Endodermal cell (in vitro differentiated cells): ENCODE measurements around the gene ELMO2. TPM values are rescaled to one million over a fixed set of nuclear protein-coding genes. Genes with fewer than 3 reads are reported as not detected.

ENCODE experiments used
- DNase-seq: peaks from one replicate; pipeline ENCODE4 v3.0.0-alpha.2; 2017
- H3K27ac ChIP-seq: 2 replicates; pipeline ENCODE4 v1.5.1; 2013; ENCODE audit warnings: mild to moderate bottlenecking, low read depth, low read length, moderate library complexity
- H3K27me3 ChIP-seq: 2 replicates; pipeline ENCODE4 v1.6.1; 2013; ENCODE audit warnings: mild to moderate bottlenecking, low read length, moderate library complexity; ENCODE audit not compliant: insufficient read depth, control insufficient read depth, poor library complexity, severe bottlenecking
- H3K36me3 ChIP-seq: 2 replicates; pipeline ENCODE4 v1.7.0; 2013; ENCODE audit warnings: mild to moderate bottlenecking, low read length, moderate library complexity; ENCODE audit not compliant: control insufficient read depth, insufficient read depth
- H3K4me1 ChIP-seq: one replicate; pipeline ENCODE4 v1.7.0; 2013; ENCODE audit warnings: low read length; ENCODE audit not compliant: control insufficient read depth, insufficient read depth
- H3K4me3 ChIP-seq: 2 replicates; pipeline ENCODE4 v1.5.1; 2013; ENCODE audit warnings: mild to moderate bottlenecking, low read length, moderate library complexity
- H3K9ac ChIP-seq: 2 replicates; pipeline ENCODE4 v1.6.1; 2013; ENCODE audit warnings: mild to moderate bottlenecking, low read length, moderate library complexity; ENCODE audit not compliant: poor library complexity, severe bottlenecking; ENCODE audit errors: extremely low read depth
- H3K9me3 ChIP-seq: 2 replicates; pipeline ENCODE4 v1.6.1; 2013; ENCODE audit warnings: mild to moderate bottlenecking, low read length, moderate library complexity; ENCODE audit not compliant: control insufficient read depth
- H3K27ac Mint-ChIP-seq: 2 replicates; pipeline ENCODE4 v1.8.0; 2020; ENCODE audit warnings: mixed read lengths
- H3K27me3 Mint-ChIP-seq: 2 replicates; pipeline ENCODE4 v1.8.0; 2021; ENCODE audit warnings: mild to moderate bottlenecking, mixed read lengths; ENCODE audit not compliant: insufficient read depth
- H3K36me3 Mint-ChIP-seq: 2 replicates; pipeline ENCODE4 v1.8.0; 2020; ENCODE audit warnings: low read depth, mixed read lengths
- H3K4me1 Mint-ChIP-seq: 2 replicates; pipeline ENCODE4 v1.8.0; 2020; ENCODE audit warnings: mixed read lengths
- H3K4me3 Mint-ChIP-seq: 2 replicates; pipeline ENCODE4 v1.8.0; 2020; ENCODE audit warnings: mild to moderate bottlenecking, moderate library complexity, mixed read lengths
- H3K9me3 Mint-ChIP-seq: 2 replicates; pipeline ENCODE4 v1.8.0; 2020; ENCODE audit warnings: mild to moderate bottlenecking, mixed read lengths
- WGBS, 2 experiments: methylation state at CpG; one replicate each; pipeline versions ENCODE4 v1.1.5 to v1.1.7; 2013; ENCODE audit warnings: missing lambda C conversion rate in 2 of 2, mixed read lengths in 1 of 2; ENCODE audit not compliant: insufficient coverage in 1 of 2, insufficient read length in 1 of 2; 5-methylcytosine and 5-hydroxymethylcytosine counted together
- long read RNA-seq, 4 experiments: library from polyadenylated mRNA in 2 of 4; library from RNA in 1 of 4; library from capped mRNA in 1 of 4; stranded (forward) in 3 of 4; unstranded in 1 of 4; transcript quantifications; one replicate each; pipeline ENCODE4 v2.0.0, GENCODE V29; 2020 to 2021; ENCODE audit warnings: inconsistent platforms in 1 of 4
- polyA plus RNA-seq, 2 experiments: library from polyadenylated mRNA; stranded (reverse); fragments of 50-300 nt; gene quantifications; one replicate each; pipeline ENCODE4 v1.2.3, GENCODE V29; 2013
- total RNA-seq, 2 donors: library from RNA; stranded (reverse); fragmentation: NEBNext Ultra II Directional in 1 of 2; extraction: Animal tissue kit (Norgen Biotek cat#: 25700) in 1 of 2; gene quantifications; 2 replicates in 1 of 2; 3 replicates in 1 of 2; pipeline ENCODE4 v1.2.1, GENCODE V29; 2021
- TF ChIP-seq, protein P1 (sequence below): fragments of 200-600 bp; sonication (generic); conservative IDR thresholded peaks from 2 replicates; pipeline ENCODE4 v1.5.0; 2021; ENCODE audit warnings: antibody characterized with exemption, mild to moderate bottlenecking

Gene ELMO2, protein sequence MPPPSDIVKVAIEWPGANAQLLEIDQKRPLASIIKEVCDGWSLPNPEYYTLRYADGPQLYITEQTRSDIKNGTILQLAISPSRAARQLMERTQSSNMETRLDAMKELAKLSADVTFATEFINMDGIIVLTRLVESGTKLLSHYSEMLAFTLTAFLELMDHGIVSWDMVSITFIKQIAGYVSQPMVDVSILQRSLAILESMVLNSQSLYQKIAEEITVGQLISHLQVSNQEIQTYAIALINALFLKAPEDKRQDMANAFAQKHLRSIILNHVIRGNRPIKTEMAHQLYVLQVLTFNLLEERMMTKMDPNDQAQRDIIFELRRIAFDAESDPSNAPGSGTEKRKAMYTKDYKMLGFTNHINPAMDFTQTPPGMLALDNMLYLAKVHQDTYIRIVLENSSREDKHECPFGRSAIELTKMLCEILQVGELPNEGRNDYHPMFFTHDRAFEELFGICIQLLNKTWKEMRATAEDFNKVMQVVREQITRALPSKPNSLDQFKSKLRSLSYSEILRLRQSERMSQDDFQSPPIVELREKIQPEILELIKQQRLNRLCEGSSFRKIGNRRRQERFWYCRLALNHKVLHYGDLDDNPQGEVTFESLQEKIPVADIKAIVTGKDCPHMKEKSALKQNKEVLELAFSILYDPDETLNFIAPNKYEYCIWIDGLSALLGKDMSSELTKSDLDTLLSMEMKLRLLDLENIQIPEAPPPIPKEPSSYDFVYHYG
- total RNA-seq: 10 to 100 TPM; 44.8 to 52.8 TPM
- polyA plus RNA-seq (2013, experiment 1 of 2): 47.4 TPM
- polyA plus RNA-seq (2013, experiment 2 of 2): 46.7 TPM
- long read RNA-seq, experiment 1, partial matches to known transcripts: 3 of 11 reads
- long read RNA-seq, experiment 1, other reads (novel, unspliced or antisense): 7 of 11 reads
- long read RNA-seq, experiment 2, transcript ELMO2-204 (21 exons, 3,574 nt): minor isoform, 9 of 120 reads
- long read RNA-seq, experiment 2, transcript ELMO2-201 (22 exons, 3,669 nt): major isoform, 36 of 120 reads
- long read RNA-seq, experiment 2, partial matches to known transcripts: 11 of 120 reads
- long read RNA-seq, experiment 2, other reads (novel, unspliced or antisense): 63 of 120 reads
- long read RNA-seq, experiment 3, transcript ELMO2-201 (22 exons, 3,669 nt): major isoform, 79 of 257 reads
- long read RNA-seq, experiment 3, transcript ELMO2-204 (21 exons, 3,574 nt): minor isoform, 26 of 257 reads
- long read RNA-seq, experiment 3, partial matches to known transcripts: 24 of 257 reads
- long read RNA-seq, experiment 3, other reads (novel, unspliced or antisense): 128 of 257 reads
- long read RNA-seq, experiment 4, partial matches to known transcripts: 0 of 5 reads
- long read RNA-seq, experiment 4, other reads (novel, unspliced or antisense): 5 of 5 reads

DNA sequence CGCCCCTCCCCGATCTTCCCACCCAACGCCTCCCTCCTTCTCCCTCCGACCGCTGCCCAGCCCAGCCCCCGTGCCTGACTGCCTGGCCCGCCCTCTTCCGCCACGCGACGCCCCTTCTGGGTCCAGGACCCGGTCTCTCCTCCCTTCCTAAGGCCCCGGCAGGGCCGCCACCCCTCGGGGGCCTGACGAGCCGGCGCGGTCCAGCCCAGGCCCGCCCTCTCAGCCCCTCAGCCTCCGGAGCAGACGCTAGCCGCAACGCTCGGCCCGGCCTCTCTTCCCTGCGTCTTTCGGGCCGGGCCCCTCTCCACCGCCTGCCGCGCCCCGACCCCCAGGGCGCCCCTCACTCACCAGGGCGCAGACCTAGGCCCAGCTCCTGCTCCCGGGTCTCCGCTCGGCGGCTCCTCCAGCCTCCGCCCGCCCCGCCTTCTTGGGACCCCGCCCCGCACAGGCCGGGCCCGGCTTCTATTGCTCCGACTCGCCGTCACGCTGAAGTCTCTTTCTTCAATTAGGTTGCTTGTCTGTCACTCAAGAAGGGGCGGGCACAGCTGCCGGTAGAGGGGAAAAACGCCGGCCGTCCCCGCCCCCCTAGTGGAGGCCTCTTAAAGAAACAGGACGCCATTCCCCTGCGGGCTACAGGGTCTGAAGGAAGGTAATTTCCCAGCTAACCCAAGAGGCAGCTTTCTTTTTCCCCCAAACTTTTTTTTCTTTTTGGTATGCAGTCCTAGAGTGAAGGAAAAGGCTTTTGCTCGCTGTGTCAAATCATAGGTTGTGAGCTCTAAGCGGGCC, at the start of gene ELMO2:
Gene ELMO2, minus strand, starts transcription at position 416 of the 786 bp plus-strand sequence. CDS start 12,133 bp downstream, outside the sequence.
- no peaks in the 10 kb centered on the region for H3K36me3 Mint-ChIP-seq
- Histone ChIP-seq H3K9me3 (no peaks in the 10 kb centered on the region), H3K4me3 (peak within 1 kb of the TSS; percentile 92), H3K9ac (peak within 1 kb of the TSS; percentile 73), H3K27me3 (no peaks in the 10 kb centered on the region), H3K36me3 (peaks cover 8% of the 10 kb centered on the region), H3K27ac (peak within 1 kb of the TSS; percentile 62), H3K4me1 (peaks cover 12% of the 10 kb centered on the region)
- H3K27me3 Mint-ChIP-seq: peaks cover 7% of the 10 kb centered on the region
- no peaks in the 10 kb centered on the region for H3K9me3 Mint-ChIP-seq
- TF ChIP-seq, protein P1, sequence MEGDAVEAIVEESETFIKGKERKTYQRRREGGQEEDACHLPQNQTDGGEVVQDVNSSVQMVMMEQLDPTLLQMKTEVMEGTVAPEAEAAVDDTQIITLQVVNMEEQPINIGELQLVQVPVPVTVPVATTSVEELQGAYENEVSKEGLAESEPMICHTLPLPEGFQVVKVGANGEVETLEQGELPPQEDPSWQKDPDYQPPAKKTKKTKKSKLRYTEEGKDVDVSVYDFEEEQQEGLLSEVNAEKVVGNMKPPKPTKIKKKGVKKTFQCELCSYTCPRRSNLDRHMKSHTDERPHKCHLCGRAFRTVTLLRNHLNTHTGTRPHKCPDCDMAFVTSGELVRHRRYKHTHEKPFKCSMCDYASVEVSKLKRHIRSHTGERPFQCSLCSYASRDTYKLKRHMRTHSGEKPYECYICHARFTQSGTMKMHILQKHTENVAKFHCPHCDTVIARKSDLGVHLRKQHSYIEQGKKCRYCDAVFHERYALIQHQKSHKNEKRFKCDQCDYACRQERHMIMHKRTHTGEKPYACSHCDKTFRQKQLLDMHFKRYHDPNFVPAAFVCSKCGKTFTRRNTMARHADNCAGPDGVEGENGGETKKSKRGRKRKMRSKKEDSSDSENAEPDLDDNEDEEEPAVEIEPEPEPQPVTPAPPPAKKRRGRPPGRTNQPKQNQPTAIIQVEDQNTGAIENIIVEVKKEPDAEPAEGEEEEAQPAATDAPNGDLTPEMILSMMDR: peak; percentile 46
- H3K4me3 Mint-ChIP-seq: peak within 1 kb of the TSS; percentile 86
- DNase-seq: peak; percentile 98
- peaks cover 40% of the 10 kb centered on the region for H3K4me1 Mint-ChIP-seq
- H3K27ac Mint-ChIP-seq: peak within 1 kb of the TSS; percentile 95
- WGBS, 2 experiments: 0% methylated on average over 19 to 60 of the region's 60 CpGs

DNA sequence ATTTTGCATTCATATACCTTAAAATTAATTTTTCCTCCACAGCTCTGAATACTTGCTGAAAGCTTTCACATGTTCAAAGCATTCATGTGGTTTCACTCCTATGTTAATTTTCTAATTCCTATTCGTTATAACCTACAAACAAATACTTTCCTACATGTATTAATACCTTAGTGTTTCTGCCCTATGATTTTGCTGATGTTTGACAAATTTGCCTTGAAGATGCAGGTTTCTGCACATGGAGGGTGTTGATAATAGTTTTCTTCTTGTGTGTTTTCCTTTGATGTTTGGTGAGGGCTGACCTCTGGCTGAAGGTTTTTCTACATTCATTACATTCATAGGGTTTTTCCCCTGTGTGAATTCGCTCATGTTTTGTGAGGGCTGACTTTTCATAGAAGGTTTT, 49.3 kb upstream of the ELMO2 start:
- Histone ChIP-seq H3K27ac (no peak overlapping the region), H3K4me1 (no peaks in the 10 kb centered on the region), H3K27me3 (no peaks in the 10 kb centered on the region), H3K4me3 (no peak overlapping the region), H3K9me3 (peaks cover 35% of the 10 kb centered on the region), H3K9ac (no peak overlapping the region), H3K36me3 (no peaks in the 10 kb centered on the region)
- TF ChIP-seq, protein P1: no peak
- no peak for DNase-seq
- H3K9me3 Mint-ChIP-seq: peaks cover 32% of the 10 kb centered on the region
- no peak overlapping the region for H3K27ac Mint-ChIP-seq
- peaks cover 18% of the 10 kb centered on the region for H3K27me3 Mint-ChIP-seq
- WGBS, 2 experiments: 100% methylated on average over 1 to 2 of the region's 2 CpGs
- H3K4me3 Mint-ChIP-seq: no peak overlapping the region
- H3K36me3 Mint-ChIP-seq: peaks cover 20% of the 10 kb centered on the region
- peaks cover 5% of the 10 kb centered on the region for H3K4me1 Mint-ChIP-seq
